ENCODE data around the gene SH3BP4.
A peak's percentile ranks its signal among the peaks of the same experiment; 100 is the strongest.

SH3BP4 gene

GRCh38 chr2:234951664-234952269 lies at the start of gene SH3BP4:
Gene SH3BP4 (plus strand): TSS chr2:234952017. CDS start chr2:235035003, 82,986 bp downstream.
- DNase-seq (ENCODE audit: low spot score) = peak; percentile 77

GRCh38 chr2:234904785-234905184 lies 47.0 kb upstream of the SH3BP4 start:
- no peak for DNase-seq (ENCODE audit: low spot score)

- no peak for DNase-seq (ENCODE audit: low spot score)
These were observed 46.1 kb upstream of the SH3BP4 start for GRCh38 chr2:234905547-234906265.

- DNase-seq (ENCODE audit: low spot score) = no peak
These were observed 41.6 kb upstream of the SH3BP4 start for GRCh38 chr2:234910186-234910679.

GRCh38 chr2:234911271-234911670 lies 40.5 kb upstream of the SH3BP4 start:
- no peak for DNase-seq (ENCODE audit: low spot score)

- no peak for DNase-seq (ENCODE audit: low spot score)
These were observed 39.4 kb upstream of the SH3BP4 start for GRCh38 chr2:234912437-234912836.

GRCh38 chr2:234913208-234913626 lies 38.6 kb upstream of the SH3BP4 start:
- DNase-seq (ENCODE audit: low spot score) = no peak

- no peak for DNase-seq (ENCODE audit: low spot score)
These were observed 37.3 kb upstream of the SH3BP4 start for GRCh38 chr2:234914371-234915154.

GRCh38 chr2:234916674-234917073 lies 35.1 kb upstream of the SH3BP4 start:
- DNase-seq (ENCODE audit: low spot score) = no peak

GRCh38 chr2:234917211-234917975 lies 34.4 kb upstream of the SH3BP4 start:
- DNase-seq (ENCODE audit: low spot score) = no peak

GRCh38 chr2:234919711-234920110 lies 32.1 kb upstream of the SH3BP4 start:
- no peak for DNase-seq (ENCODE audit: low spot score)

GRCh38 chr2:234920836-234921235 lies 31.0 kb upstream of the SH3BP4 start:
- no peak for DNase-seq (ENCODE audit: low spot score)

- no peak for DNase-seq (ENCODE audit: low spot score)
These were observed 22.8 kb upstream of the SH3BP4 start for GRCh38 chr2:234929002-234929401.

- DNase-seq (ENCODE audit: low spot score) = no peak
These were observed 21.4 kb upstream of the SH3BP4 start for GRCh38 chr2:234930397-234930796.

- DNase-seq (ENCODE audit: low spot score) = no peak
These were observed 20.4 kb upstream of the SH3BP4 start for GRCh38 chr2:234931371-234931770.

GRCh38 chr2:234932591-234933168 lies 19.1 kb upstream of the SH3BP4 start:
- DNase-seq (ENCODE audit: low spot score) = no peak

- DNase-seq (ENCODE audit: low spot score) = no peak
These were observed 16.5 kb upstream of the SH3BP4 start for GRCh38 chr2:234935311-234935710.

- DNase-seq (ENCODE audit: low spot score) = no peak
These were observed 12.2 kb upstream of the SH3BP4 start for GRCh38 chr2:234939576-234939975.

GRCh38 chr2:234939996-234940395 lies 11.8 kb upstream of the SH3BP4 start:
- DNase-seq (ENCODE audit: low spot score) = no peak

GRCh38 chr2:234940527-234940926 lies 11.3 kb upstream of the SH3BP4 start:
- DNase-seq (ENCODE audit: low spot score) = no peak

- DNase-seq (ENCODE audit: low spot score) = no peak
These were observed 6.4 kb upstream of the SH3BP4 start for GRCh38 chr2:234945339-234945873.
